PC-3 (cell line): ENCODE measurements around the gene SMOC2. TPM values are rescaled to one million over a fixed set of nuclear protein-coding genes. Genes with fewer than 3 reads are reported as not detected.

ENCODE experiments used
- ATAC-seq: fragments of 200-7000 bp; cut with Tn5 transposase; 2 replicates; pipeline ENCODE4 v1.9.1; 2020; ENCODE audit warnings: mild to moderate bottlenecking, moderate library complexity
- BruUV-seq: library from RNA; stranded (reverse); fragments of 400-500 nt; replicated peaks from 2 replicates; lab custom pipeline; 2021; lab: Mats Ljungman, UMichigan
- CTCF ChIA-PET: fragments of 300-600 bp; sonication (Branson Sonifier 250); formaldehyde crosslinking; loops from one replicate; lab custom pipeline; 2022; ENCODE audit warnings: antibody characterized with exemption; lab: Charles Lee
- POLR2A ChIA-PET: fragments of 300-600 bp; sonication (Branson Sonifier 250); formaldehyde crosslinking; loops from one replicate; lab custom pipeline; 2022; ENCODE audit warnings: antibody characterized with exemption; ENCODE audit not compliant: unreplicated experiment; lab: Charles Lee
- DNase-seq: peaks from one replicate; pipeline ENCODE4 v3.0.0-alpha.2; 2015
- H2AFZ ChIP-seq: fragments of 300-600 bp; sonication (generic); 2 replicates; pipeline ENCODE4 v1.6.0; 2016; ENCODE audit warnings: antibody characterized with exemption, low read length
- H3F3A ChIP-seq: fragments of 300-600 bp; sonication (generic); one replicate; pipeline ENCODE4 v1.6.0; 2017; ENCODE audit warnings: antibody characterized with exemption, low read length, control low read depth, mild to moderate bottlenecking; ENCODE audit not compliant: unreplicated experiment
- H3K27ac ChIP-seq: fragments of 300-600 bp; sonication (generic); 2 replicates; pipeline ENCODE4 v1.5.1; 2016; ENCODE audit warnings: mild to moderate bottlenecking, low read length
- H3K27me3 ChIP-seq: fragments of 300-600 bp; sonication (generic); 2 replicates; pipeline ENCODE4 v1.6.1; 2016; ENCODE audit warnings: low read length, mixed read lengths
- H3K36me3 ChIP-seq: fragments of 300-600 bp; sonication (generic); 2 replicates; pipeline ENCODE4 v1.6.1; 2016; ENCODE audit warnings: low read depth, mixed run types, low read length, mixed read lengths
- H3K4me1 ChIP-seq: fragments of 300-600 bp; sonication (generic); 2 replicates; pipeline ENCODE4 v1.5.1; 2016; ENCODE audit warnings: low read length; ENCODE audit not compliant: insufficient read depth
- H3K4me2 ChIP-seq: fragments of 300-600 bp; sonication (generic); 2 replicates; pipeline ENCODE4 v1.6.0; 2016; ENCODE audit warnings: low read length
- H3K4me3 ChIP-seq: fragments of 300-600 bp; sonication (generic); 2 replicates; pipeline ENCODE4 v1.5.1; 2016; ENCODE audit warnings: mild to moderate bottlenecking, low read length, mixed read lengths
- H3K79me2 ChIP-seq: fragments of 300-600 bp; sonication (generic); 2 replicates; pipeline ENCODE4 v1.6.1; 2017; ENCODE audit warnings: low read length, mixed read lengths
- H3K9ac ChIP-seq: fragments of 300-600 bp; sonication (generic); 2 replicates; pipeline ENCODE4 v1.6.0; 2016; ENCODE audit warnings: mild to moderate bottlenecking, low read length
- H3K9me2 ChIP-seq: fragments of 300-600 bp; sonication (generic); replicated peaks from 2 replicates; pipeline ENCODE4 v1.6.1; 2016; ENCODE audit warnings: mixed run types, low read length, mixed read lengths
- H3K9me3 ChIP-seq: fragments of 300-600 bp; sonication (generic); 2 replicates; pipeline ENCODE4 v1.6.1; 2016; ENCODE audit warnings: low read length, mixed read lengths
- H4K20me1 ChIP-seq: fragments of 300-600 bp; sonication (generic); 2 replicates; pipeline ENCODE4 v1.6.1; 2016; ENCODE audit warnings: low read length, mixed read lengths
- CTCF ChIP-seq: fragments of 300-600 bp; sonication (generic); conservative IDR thresholded peaks from 2 replicates; pipeline ENCODE4 v1.5.1; 2017; ENCODE audit warnings: antibody characterized with exemption, low read depth, mild to moderate bottlenecking, low read length
- EZH2 ChIP-seq: fragments of 300-600 bp; sonication (generic); IDR thresholded peaks from one replicate; pipeline ENCODE4 v1.6.1; 2017; ENCODE audit warnings: antibody characterized with exemption, mild to moderate bottlenecking, low read length; ENCODE audit not compliant: unreplicated experiment
- EZH2phosphoT487 ChIP-seq: fragments of 300-600 bp; sonication (generic); IDR thresholded peaks from 2 replicates; pipeline ENCODE4 v1.6.1; 2018; ENCODE audit warnings: mild to moderate bottlenecking, antibody characterized with exemption, low read length, borderline replicate concordance
- intact Hi-C: fragments of 100-400 bp; cut with micrococcal nuclease; formaldehyde crosslinking; loops from 2 replicates; pipeline ENCODE4 v1.9.0; 2023
- total RNA-seq: library from RNA; depleted of rRNA; stranded (reverse); fragments of >200 nt; gene quantifications from 2 replicates; pipeline ENCODE4 v1.2.3, GENCODE V29; 2014

Gene SMOC2
- total RNA-seq, 1 experiment from 2014 or later: not detected

GRCh38 chr6:168513766-168514165 lies 72.8 kb downstream of the SMOC2 start:
- DNase-seq (no peak), ATAC-seq (no peak)
- no peak overlapping the region for H2AFZ ChIP-seq
- ChIA-PET CTCF (no interaction called here), POLR2A (no interaction called here)
- BruUV-seq: no TSS peak
- intact Hi-C loops: no loop called here
- TF ChIP-seq CTCF (no peak), EZH2 (no peak), EZH2phosphoT487 (no peak)
- no peaks in the 10 kb centered on the region for H3K9me2 ChIP-seq
- no peak overlapping the region for H3K4me2 ChIP-seq
- no peaks in the 10 kb centered on the region for H4K20me1 ChIP-seq
- H3K4me1 ChIP-seq: no peaks in the 10 kb centered on the region
- no peak overlapping the region for H3K4me3 ChIP-seq
- no peaks in the 10 kb centered on the region for H3F3A ChIP-seq
- H3K27me3 ChIP-seq: peaks cover 19% of the 10 kb centered on the region
- no peaks in the 10 kb centered on the region for H3K36me3 ChIP-seq
- H3K27ac ChIP-seq: no peak overlapping the region
- H3K9ac ChIP-seq: no peak overlapping the region
- no peaks in the 10 kb centered on the region for H3K9me3 ChIP-seq
- H3K79me2 ChIP-seq: no peaks in the 10 kb centered on the region

- DNase-seq (no peak), ATAC-seq (no peak)
- TF ChIP-seq EZH2phosphoT487 (no peak), EZH2 (no peak), CTCF (no peak)
- Histone ChIP-seq H3F3A (no peaks in the 10 kb centered on the region), H3K4me3 (no peak overlapping the region), H4K20me1 (no peaks in the 10 kb centered on the region), H3K36me3 (no peaks in the 10 kb centered on the region), H3K4me2 (no peak overlapping the region), H3K9ac (no peak overlapping the region), H3K27ac (no peak overlapping the region), H2AFZ (no peak overlapping the region), H3K9me2 (no peaks in the 10 kb centered on the region), H3K27me3 (peaks cover 19% of the 10 kb centered on the region), H3K79me2 (no peaks in the 10 kb centered on the region), H3K9me3 (no peaks in the 10 kb centered on the region), H3K4me1 (no peaks in the 10 kb centered on the region)
- CTCF ChIA-PET: no interaction called here
- POLR2A ChIA-PET: no interaction called here
- no TSS peak for BruUV-seq
- intact Hi-C loops: no loop called here
Measured at GRCh38 chr6:168514216-168514615, 73.2 kb downstream of the SMOC2 start.

GRCh38 chr6:168515376-168515775 lies 74.4 kb downstream of the SMOC2 start:
- Histone ChIP-seq H3K9me2 (no peaks in the 10 kb centered on the region), H3K4me2 (no peak overlapping the region), H3K9ac (no peak overlapping the region), H3F3A (no peaks in the 10 kb centered on the region), H3K36me3 (no peaks in the 10 kb centered on the region), H3K9me3 (no peaks in the 10 kb centered on the region), H3K27me3 (peaks cover 10% of the 10 kb centered on the region), H2AFZ (no peak overlapping the region), H3K4me1 (no peaks in the 10 kb centered on the region), H3K27ac (no peak overlapping the region), H3K4me3 (no peak overlapping the region), H3K79me2 (no peaks in the 10 kb centered on the region), H4K20me1 (no peaks in the 10 kb centered on the region)
- TF ChIP-seq EZH2phosphoT487 (no peak), CTCF (no peak), EZH2 (no peak)
- POLR2A ChIA-PET: no interaction called here
- DNase-seq: no peak
- CTCF ChIA-PET: no interaction called here
- intact Hi-C loops: no loop called here
- BruUV-seq: no TSS peak
- no peak for ATAC-seq
